ENCODE results near the gene ZNF710.

The ZNF710 gene

GRCh38 chr15:90082140-90082715 is 81.1 kb downstream of the ZNF710 start:
- DNase-seq (ENCODE audit: low spot score) = no peak

GRCh38 chr15:90083419-90083818 is 82.3 kb downstream of the ZNF710 start:
- DNase-seq (ENCODE audit: low spot score) = no peak

GRCh38 chr15:90083954-90084607 is 83.0 kb downstream of the ZNF710 start:
- no peak for DNase-seq (ENCODE audit: low spot score)

- no peak for DNase-seq (ENCODE audit: low spot score)
These were observed 83.8 kb downstream of the ZNF710 start for GRCh38 chr15:90084876-90085423.

- DNase-seq (ENCODE audit: low spot score) = no peak
These were observed 84.4 kb downstream of the ZNF710 start for GRCh38 chr15:90085565-90085964.

GRCh38 chr15:90086868-90087268 is 85.7 kb downstream of the ZNF710 start:
- peak; percentile 75 for DNase-seq (ENCODE audit: low spot score)

GRCh38 chr15:90087454-90088154 is 86.5 kb downstream of the ZNF710 start:
- peak; percentile 78 for DNase-seq (ENCODE audit: low spot score)

- no peak for DNase-seq (ENCODE audit: low spot score)
These were observed 89.2 kb downstream of the ZNF710 start for GRCh38 chr15:90090226-90090848.

- DNase-seq (ENCODE audit: low spot score) = no peak
These were observed 90.2 kb downstream of the ZNF710 start for GRCh38 chr15:90091156-90091931.

- no peak for DNase-seq (ENCODE audit: low spot score)
These were observed 94.4 kb downstream of the ZNF710 start for GRCh38 chr15:90095521-90095959.

GRCh38 chr15:90097475-90097874 is 96.4 kb downstream of the ZNF710 start:
- DNase-seq (ENCODE audit: low spot score) = no peak

GRCh38 chr15:90099072-90099867 is 98.1 kb downstream of the ZNF710 start:
- DNase-seq (ENCODE audit: low spot score) = no peak

GRCh38 chr15:90099868-90100831 is 99.0 kb downstream of the ZNF710 start:
- DNase-seq (ENCODE audit: low spot score) = no peak

GRCh38 chr15:90101130-90101968 is 100.2 kb downstream of the ZNF710 start:
- DNase-seq (ENCODE audit: low spot score) = no peak

- peak; percentile 91 for DNase-seq (ENCODE audit: low spot score)
These were observed 101.1 kb downstream of the ZNF710 start, which contains the start of gene IDH2 for GRCh38 chr15:90101969-90102890. TSS of gene IDH2 (minus strand) at chr15:90102468. CDS start at chr15:90102390, 78 bp downstream.

- no peak for DNase-seq (ENCODE audit: low spot score)
These were observed 102.7 kb downstream of the ZNF710 start for GRCh38 chr15:90103701-90104329.

- DNase-seq (ENCODE audit: low spot score) = no peak
These were observed 103.4 kb downstream of the ZNF710 start for GRCh38 chr15:90104551-90104950.
